ENCODE measurements around the gene PTCHD1.

DNA sequence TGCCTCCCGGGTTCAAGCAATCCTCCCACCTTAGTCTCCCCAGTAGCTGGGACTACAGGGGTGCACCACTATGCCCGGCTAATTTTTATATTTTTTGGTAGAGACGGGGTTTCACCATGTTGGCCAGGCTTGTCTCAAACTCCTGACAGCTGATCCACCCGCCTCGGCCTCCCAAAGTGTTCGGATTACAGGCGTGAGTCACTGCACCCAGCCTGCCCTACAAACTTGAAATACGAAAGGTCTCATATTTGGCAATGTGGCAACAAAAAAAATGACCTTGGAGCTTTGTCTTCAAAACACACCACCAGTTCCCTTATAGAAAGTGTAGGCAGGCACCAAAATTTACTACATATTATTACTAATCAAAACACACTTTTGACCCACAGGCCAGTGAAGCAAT is 22.9 kb upstream of the PTCHD1 start:
- no peak for TF ChIP-seq CTCF (IDR thresholded peaks at IDR 0.05 in 2 of 3, conservative IDR thresholded peaks at IDR 0.05 in 1 of 3; ENCODE audit: borderline replicate concordance in 1 of 3, insufficient read depth in 1 of 3, low read depth in 2 of 3, low read length in 2 of 3)
- TF ChIP-seq, protein P1, sequence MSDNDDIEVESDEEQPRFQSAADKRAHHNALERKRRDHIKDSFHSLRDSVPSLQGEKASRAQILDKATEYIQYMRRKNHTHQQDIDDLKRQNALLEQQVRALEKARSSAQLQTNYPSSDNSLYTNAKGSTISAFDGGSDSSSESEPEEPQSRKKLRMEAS (IDR thresholded peaks at IDR 0.05), result no peak
- TF ChIP-seq, protein P2, sequence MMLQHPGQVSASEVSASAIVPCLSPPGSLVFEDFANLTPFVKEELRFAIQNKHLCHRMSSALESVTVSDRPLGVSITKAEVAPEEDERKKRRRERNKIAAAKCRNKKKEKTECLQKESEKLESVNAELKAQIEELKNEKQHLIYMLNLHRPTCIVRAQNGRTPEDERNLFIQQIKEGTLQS (IDR thresholded peaks at IDR 0.05), result no peak
- no peak for TF ChIP-seq POLR2AphosphoS5 (IDR thresholded peaks at IDR 0.05; ENCODE audit: low read depth, low read length)
- no peak for TF ChIP-seq EZH2 (IDR thresholded peaks at IDR 0.05)
- TF ChIP-seq CEBPB (IDR thresholded peaks at IDR 0.05; ENCODE audit: low read depth), result no peak
